Erythroblast (primary cell): ENCODE data around the gene NOL12.

Source experiments
- GATA1 ChIP-seq: IDR thresholded peaks from 2 replicates; pipeline ENCODE4 v1.6.1; 2011; ENCODE audit warnings: low read depth, mild to moderate bottlenecking, control low read depth, low read length, moderate library complexity
- POLR2A ChIP-seq: IDR thresholded peaks from 2 replicates; pipeline ENCODE4 v1.6.1; 2011; ENCODE audit warnings: mild to moderate bottlenecking, low read length

DNA sequence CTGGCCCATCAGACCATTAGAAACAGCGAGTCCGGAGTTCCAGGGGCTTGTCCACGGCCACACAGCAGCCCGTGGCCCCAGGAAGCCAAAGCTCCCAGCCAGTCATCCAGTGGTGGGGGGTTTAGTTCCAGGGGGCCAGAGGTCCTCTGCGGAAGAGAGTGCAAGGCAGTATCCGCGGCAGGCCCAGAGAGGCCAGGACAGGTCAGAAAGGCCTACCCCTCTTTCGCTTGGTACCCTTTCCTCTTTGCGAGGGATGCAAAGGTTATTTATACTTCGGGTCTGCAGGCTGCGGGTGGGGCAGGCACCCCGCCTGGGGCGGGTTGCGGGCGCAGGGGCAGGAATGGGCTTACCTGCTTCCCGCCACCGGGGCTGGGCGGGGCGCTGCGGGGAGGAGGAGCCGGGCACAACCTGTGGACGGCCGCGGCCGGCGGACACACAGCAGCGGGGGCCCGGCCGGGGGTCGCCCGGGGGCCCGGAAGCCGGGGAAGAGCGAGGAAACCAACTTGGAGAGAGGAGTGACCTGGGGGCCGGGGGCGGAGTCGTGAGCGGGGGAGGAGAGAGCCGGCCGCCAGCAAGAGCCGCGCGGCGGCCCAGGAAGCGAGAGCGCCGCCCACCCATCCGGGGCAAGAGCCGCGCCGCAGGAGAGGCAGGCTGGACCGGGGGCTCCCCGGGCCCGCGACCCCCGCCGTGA is 46.9 kb upstream of the NOL12 start, which contains the start of gene SH3BP1:
- TF ChIP-seq POLR2A, result no peak
- TF ChIP-seq GATA1, result no peak
